Fibroblast of pulmonary artery (primary cell): ENCODE measurements around the gene B3GNT2.
"Not testable (repeated sequence)": the region's sequence is repeated elsewhere in the genome, so short reads cannot be mapped to it uniquely, and the experiment has no call there.

Experiments used
- DNase-seq: peaks from one replicate; pipeline ENCODE4 v3.0.0-alpha.2; 2010; ENCODE audit warnings: low read depth
- H3K4me3 ChIP-seq: replicated peaks from 2 replicates; pipeline ENCODE4 v1.5.1; 2011; ENCODE audit warnings: low read depth, mild to moderate bottlenecking, control low read depth, low read length, moderate library complexity
- TF ChIP-seq, protein P1 (sequence below): IDR thresholded peaks from 2 replicates; pipeline ENCODE4 v1.5.1; 2011; ENCODE audit warnings: mild to moderate bottlenecking, control low read depth, low read length, inconsistent platforms; ENCODE audit errors: missing control alignments

Gene B3GNT2

DNA sequence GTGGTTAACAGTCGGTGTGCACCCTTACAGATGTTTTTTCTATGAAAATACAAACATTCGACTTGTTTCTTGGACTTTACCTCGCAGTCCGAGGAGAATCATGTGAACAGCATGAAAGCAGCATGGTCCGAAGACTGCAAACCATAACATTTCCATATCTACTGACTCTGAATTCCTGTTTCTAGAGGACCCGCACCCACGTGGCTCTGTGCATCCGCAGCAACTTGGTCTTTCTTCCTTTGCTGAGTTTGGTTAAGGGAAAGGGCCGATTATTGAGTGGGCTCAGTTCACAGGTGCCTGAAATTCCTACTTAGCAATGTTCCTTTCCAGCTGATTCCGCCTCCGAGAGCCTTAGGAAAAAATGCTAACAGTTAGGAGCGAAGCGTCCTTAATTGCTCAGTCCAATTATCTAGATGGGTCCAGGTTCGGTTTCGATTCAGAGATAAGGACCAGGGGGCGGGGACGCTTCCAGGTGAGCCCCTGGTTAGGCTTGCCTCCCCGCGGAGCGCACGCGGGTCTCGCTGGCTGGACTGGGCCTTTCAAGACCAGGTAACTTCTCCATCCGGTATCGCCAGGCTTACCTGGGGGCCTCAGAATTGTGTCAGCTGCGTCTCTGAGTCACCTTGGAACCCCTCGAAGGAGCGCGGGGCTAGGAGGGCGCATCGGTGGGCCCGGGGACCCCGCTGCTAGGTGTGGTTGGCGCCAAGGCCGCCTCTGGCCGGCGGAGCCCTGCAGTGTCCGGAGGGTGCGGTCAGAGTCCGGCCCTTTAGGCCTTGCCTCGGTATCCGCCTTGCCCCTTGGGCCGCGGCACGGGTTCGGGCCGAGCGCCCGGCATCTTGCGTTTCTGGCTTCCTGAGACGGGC lies 1.1 kb upstream of the B3GNT2 start:
- TF ChIP-seq, protein P1, sequence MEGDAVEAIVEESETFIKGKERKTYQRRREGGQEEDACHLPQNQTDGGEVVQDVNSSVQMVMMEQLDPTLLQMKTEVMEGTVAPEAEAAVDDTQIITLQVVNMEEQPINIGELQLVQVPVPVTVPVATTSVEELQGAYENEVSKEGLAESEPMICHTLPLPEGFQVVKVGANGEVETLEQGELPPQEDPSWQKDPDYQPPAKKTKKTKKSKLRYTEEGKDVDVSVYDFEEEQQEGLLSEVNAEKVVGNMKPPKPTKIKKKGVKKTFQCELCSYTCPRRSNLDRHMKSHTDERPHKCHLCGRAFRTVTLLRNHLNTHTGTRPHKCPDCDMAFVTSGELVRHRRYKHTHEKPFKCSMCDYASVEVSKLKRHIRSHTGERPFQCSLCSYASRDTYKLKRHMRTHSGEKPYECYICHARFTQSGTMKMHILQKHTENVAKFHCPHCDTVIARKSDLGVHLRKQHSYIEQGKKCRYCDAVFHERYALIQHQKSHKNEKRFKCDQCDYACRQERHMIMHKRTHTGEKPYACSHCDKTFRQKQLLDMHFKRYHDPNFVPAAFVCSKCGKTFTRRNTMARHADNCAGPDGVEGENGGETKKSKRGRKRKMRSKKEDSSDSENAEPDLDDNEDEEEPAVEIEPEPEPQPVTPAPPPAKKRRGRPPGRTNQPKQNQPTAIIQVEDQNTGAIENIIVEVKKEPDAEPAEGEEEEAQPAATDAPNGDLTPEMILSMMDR = no peak
- H3K4me3 ChIP-seq = peak overlapping the region; percentile 91
- DNase-seq = no peak

DNA sequence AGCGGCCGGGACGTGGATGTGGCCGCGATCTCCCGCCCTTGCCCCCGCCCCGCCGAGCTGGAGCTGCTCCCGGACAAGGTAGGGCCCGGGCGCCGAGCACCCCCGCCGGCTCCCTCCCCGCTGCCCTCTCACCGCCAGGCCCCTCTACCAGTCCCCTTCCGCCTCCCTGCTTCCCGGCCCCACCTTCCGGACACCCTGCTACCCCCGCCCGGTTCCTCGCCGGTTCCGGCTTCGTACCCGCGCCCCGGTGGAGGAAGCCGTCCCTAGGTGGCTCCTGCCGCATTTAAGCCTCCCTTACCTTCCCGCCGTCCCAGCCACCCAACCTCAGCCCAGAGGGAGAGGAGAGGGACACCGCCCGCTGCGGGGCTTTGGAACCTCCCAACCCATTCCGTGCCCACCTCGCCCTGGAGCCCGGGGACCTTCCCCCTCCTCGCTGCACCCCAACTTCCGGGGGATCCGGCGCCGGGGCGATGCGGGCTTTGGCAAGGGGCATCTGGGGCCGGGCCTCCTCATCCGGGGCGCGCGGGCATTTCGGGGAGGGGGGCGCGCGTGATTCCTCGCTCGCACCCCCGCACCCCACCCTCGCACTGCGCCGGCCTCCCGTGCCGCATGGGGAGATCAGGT lies 475 bp downstream of the B3GNT2 start:
- peak overlapping the region; percentile 91 for H3K4me3 ChIP-seq
- TF ChIP-seq, protein P1 = no peak
- no peak for DNase-seq

DNA sequence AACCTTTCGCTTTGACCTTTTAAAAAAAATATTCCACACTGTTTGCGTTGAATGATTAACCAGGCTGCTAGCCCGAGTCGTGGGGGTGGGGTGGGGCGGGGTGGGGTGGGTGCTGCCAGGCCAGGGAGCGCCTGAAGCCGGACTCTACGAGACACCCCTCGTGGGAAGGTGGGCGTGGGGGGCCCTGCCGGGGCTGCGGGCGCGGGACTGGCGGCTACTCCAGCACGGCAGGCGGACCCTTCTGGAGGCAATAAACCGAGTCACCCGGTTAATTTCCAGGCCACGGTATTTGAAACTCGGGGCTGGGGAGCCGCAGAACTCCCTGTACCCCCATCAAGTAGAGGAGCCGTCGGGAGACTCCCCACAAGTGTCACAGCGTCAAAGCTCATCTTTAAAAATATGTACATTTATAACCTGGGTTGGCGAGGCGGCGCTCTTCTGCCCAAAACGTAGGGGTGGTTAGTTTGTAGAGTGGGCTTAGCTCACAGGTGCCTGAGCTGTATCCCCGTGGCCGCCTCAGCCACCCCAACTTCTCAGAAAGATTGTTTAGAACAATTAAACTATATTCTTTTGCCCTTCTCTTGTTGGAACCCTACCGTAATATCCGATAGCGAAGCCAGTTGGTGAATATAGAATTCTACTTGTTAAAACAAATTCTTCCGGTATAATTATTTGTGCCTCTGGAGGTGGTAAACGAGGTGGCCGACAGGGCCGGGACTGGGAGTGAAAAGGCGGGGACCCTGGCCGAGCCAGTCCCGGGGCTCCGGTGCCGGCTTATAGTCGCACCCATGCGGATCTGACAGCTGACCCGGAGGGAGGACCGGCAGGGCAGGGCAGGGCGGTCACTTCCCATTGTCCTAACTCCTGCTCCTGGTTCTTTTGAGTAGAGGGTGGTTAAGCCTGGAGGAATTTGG lies 1.4 kb downstream of the B3GNT2 start:
- peak overlapping the region; percentile 91 for H3K4me3 ChIP-seq
- no peak for DNase-seq
- TF ChIP-seq, protein P1 = peak; percentile 6

DNA sequence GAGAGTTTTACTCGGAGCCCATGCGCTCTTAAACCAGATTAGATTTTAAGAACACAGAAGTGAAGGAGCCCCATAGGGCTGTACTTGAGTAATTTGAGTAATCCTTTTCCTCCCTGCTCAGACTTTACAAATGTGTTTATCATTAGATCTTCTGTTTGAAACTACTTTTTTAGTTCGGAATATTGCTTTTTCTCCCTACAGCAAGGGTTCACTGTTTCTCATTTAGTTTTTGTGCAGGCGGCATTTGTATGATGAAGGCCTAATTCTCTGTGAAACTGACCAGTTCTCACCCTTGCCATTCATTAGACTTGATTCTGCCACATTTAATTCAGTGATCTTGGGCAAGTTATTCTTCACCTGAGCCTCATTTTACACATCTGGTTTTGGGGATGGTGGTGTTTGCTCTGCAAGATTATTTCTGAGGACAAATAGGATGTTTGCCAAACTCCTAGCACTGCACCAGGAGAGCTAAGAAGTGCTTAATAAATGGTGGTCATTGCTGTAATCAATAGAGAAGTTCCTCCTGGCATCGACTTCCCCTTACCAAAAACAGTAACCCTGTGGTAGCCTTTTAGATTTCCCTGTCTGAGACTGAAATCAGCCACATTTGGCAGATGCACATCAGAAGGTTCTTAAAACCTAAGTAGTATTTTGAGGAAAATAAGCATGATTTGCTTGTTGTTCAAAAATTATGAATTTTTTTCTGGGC lies 2.2 kb downstream of the B3GNT2 start:
- peak overlapping the region; percentile 91 for H3K4me3 ChIP-seq
- no peak for DNase-seq
- TF ChIP-seq, protein P1 = no peak

DNA sequence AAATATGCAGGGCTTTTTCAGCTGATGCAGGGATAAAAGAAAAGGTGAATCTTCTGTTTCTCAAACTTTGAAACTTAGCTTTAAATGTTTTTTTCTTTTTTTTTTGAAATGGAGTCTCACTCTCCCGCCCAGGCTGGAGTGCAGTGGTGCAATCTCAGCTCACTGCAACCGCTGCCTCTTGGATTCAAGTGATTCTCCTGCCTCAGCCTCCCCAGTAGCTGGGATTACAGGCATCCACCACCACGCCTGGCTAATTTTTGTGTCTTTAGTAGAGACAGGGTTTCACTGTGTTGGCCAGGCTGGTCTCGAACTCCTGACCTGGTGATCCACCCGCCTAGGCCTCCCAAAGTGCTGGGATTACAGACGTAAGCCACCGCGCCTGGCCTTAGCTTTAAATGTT lies 2.9 kb downstream of the B3GNT2 start:
- DNase-seq, H3K4me3 ChIP-seq: not testable (repeated sequence)

DNA sequence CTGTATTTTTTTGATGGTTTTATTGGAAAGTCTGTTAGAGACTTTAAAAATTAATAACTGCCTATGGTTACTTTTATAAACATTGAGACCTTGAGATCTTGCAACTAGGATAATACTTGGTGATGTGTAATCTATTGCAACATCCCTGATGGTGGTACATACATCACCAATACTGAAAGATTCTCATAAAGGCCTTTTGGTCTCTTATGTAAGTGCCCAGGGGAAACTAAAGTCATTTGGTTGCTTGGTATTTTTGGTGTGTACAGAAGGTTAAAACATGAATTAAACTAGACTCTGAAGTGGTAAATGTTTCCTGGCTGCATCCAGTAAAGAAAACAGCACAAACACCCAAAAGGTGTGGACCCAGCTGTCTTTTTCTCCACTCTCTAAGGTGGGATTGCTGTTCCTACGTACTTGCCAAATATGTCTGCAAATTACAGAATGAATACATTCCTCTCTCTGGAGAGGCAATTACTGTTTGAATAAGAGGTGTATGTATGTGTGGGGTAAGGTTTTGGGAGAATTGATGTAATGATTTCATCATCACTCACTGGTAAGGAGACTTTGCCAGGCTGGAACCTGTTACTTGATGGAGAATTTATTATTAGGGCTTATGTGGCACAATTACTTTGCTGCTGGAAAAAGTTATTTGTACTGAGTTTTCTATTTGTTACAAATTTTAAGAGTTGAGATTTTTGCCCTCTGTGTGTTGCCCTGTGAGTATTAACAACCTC lies 3.6 kb downstream of the B3GNT2 start:
- TF ChIP-seq, protein P1 = no peak
- no peak overlapping the region for H3K4me3 ChIP-seq
- DNase-seq = peak; percentile 50
